Esophagus squamous epithelium (tissue), 5 donors: Measurements from ENCODE around the gene RPL12. TPM values are rescaled to one million over a fixed set of nuclear protein-coding genes. Genes with fewer than 3 reads are reported as not detected.

Experiments used
- DNase-seq: peaks from one replicate; lab custom pipeline; 2025; lab: John Stamatoyannopoulos, UW
- H3K27ac ChIP-seq, 4 donors: fragments of 200-600 bp; sonication (generic); one replicate each; pipeline ENCODE4 v1.5.1; 2016 to 2019; ENCODE audit warnings: mild to moderate bottlenecking in 1 of 4
- H3K27me3 ChIP-seq, 4 donors: fragments of 200-600 bp; sonication (generic); 1 replicate in 3 of 4; 2 replicates in 1 of 4; pipeline versions ENCODE4 v1.5.1 to v1.6.0; 2017 to 2021; ENCODE audit warnings: antibody characterized with exemption in 1 of 4
- H3K36me3 ChIP-seq, 3 donors: fragments of 200-600 bp; sonication (generic); one replicate each; pipeline ENCODE4 v1.5.1; 2016 to 2019
- H3K4me1 ChIP-seq, 3 donors: fragments of 200-600 bp; sonication (generic); one replicate each; pipeline ENCODE4 v1.5.1; 2017 to 2019
- H3K4me3 ChIP-seq, 4 donors: fragments of 200-600 bp; sonication (generic); 1 replicate in 3 of 4; 2 replicates in 1 of 4; pipeline ENCODE4 v1.5.1; 2016 to 2019; ENCODE audit warnings: mild to moderate bottlenecking in 2 of 4, moderate library complexity in 1 of 4
- H3K9me3 ChIP-seq, 3 donors: fragments of 200-600 bp; sonication (generic); one replicate each; pipeline ENCODE4 v1.5.1; 2016 to 2019
- CTCF ChIP-seq, 6 experiments: fragments of 450-650 bp in 4 of 6; fragments of 200-600 bp in 2 of 6; sonication (generic) in 2 of 6; IDR thresholded peaks; one replicate each; pipeline ENCODE4 v1.5.1; 2016 to 2019; ENCODE audit warnings: antibody characterized with exemption in 6 of 6, mild to moderate bottlenecking in 4 of 6, moderate library complexity in 4 of 6
- POLR2A ChIP-seq, 4 donors: fragments of 450-650 bp; IDR thresholded peaks; one replicate each; pipeline ENCODE4 v1.6.1; 2017; ENCODE audit warnings: antibody characterized with exemption in 4 of 4, mild to moderate bottlenecking in 4 of 4, moderate library complexity in 3 of 4
- WGBS, 2 donors: methylation state at CpG; one replicate each; pipeline ENCODE4 v1.1.5; 2018; 5-methylcytosine and 5-hydroxymethylcytosine counted together
- intact Hi-C: fragments of 100-400 bp; cut with DNase I; formaldehyde crosslinking; loops from one replicate; pipeline ENCODE4 v1.15.0; 2022
- total RNA-seq, 4 donors: library from RNA; depleted of rRNA; stranded (reverse); fragments of >200 nt; gene quantifications; one replicate each; pipeline ENCODE4 v1.1.0, GENCODE V29; 2016
- donor health status: DM: yes; HTN: yes; CAD: no.

The RPL12 gene
- 1,000 to 10,000 TPM; 1,192 to 3,474 (median 2,165) TPM for total RNA-seq

- H3K27me3 ChIP-seq, result no peaks in the 10 kb centered on the region
- peak within 1 kb of the TSS; percentile 88 to 94 (median 91) for H3K4me3 ChIP-seq
- 0% methylated on average over 40 of the region's 71 CpGs; no CpG with 5 or more reads in 1 of the 2 donors for WGBS, 2 donors
- TF ChIP-seq CTCF (IDR thresholded peaks at IDR 0.05) (peak in 1 of 6 experiments; percentile 13), POLR2A (IDR thresholded peaks at IDR 0.05) (peak; percentile 77 to 100 (median 98))
- H3K9me3 ChIP-seq, result peaks cover 0 to 4% (median 0%) of the 10 kb centered on the region in 3 donors
- peaks cover 25 to 66% (median 32%) of the 10 kb centered on the region in 3 donors for H3K36me3 ChIP-seq
- peak; percentile 81 for DNase-seq
- peak within 1 kb of the TSS; percentile 93 to 98 (median 96) for H3K27ac ChIP-seq
- H3K4me1 ChIP-seq, result peaks cover 15 to 68% (median 36%) of the 10 kb centered on the region in 3 donors
- intact Hi-C loops, result no loop called here
These were observed at the start of gene RPL12, which contains the start of gene LRSAM1 for GRCh38 chr9:127450830-127451607. Gene RPL12 (minus strand): TSS chr9:127451406. CDS start chr9:127451317, 89 bp downstream. Gene LRSAM1 (plus strand): TSS chr9:127451510. CDS start chr9:127454528, 3,018 bp downstream.

GRCh38 chr9:127500862-127501261, 49.7 kb upstream of the RPL12 start:
- Histone ChIP-seq H3K4me3 (no peak overlapping the region), H3K36me3 (peaks cover 38 to 100% (median 40%) of the 10 kb centered on the region in 3 donors)
- TF ChIP-seq POLR2A (IDR thresholded peaks at IDR 0.05), result no peak
- TF ChIP-seq CTCF (IDR thresholded peaks at IDR 0.05), result no peak

GRCh38 chr9:127500399-127500798, 49.2 kb upstream of the RPL12 start:
- WGBS, 2 donors, result 56% methylated on average over 1 of the region's 6 CpGs; no CpG with 5 or more reads in 1 of the 2 donors
- Histone ChIP-seq H3K4me1 (peaks cover 14 to 61% (median 21%) of the 10 kb centered on the region in 3 donors), H3K36me3 (peaks cover 38 to 100% (median 38%) of the 10 kb centered on the region in 3 donors), H3K9me3 (no peaks in the 10 kb centered on the region), H3K27ac (no peak overlapping the region), H3K4me3 (no peak overlapping the region), H3K27me3 (no peaks in the 10 kb centered on the region)
- TF ChIP-seq POLR2A (IDR thresholded peaks at IDR 0.05), result no peak
- DNase-seq, result no peak
- intact Hi-C loops, result loop anchor here (10.0 kb wide), 1 partner anchor 224 kb away; no protein-coding TSS in a partner anchor

More at GRCh38 chr9:127500862-127501261, 49.7 kb upstream of the RPL12 start:
- H3K27ac ChIP-seq, result no peak overlapping the region
- DNase-seq, result no peak
- H3K9me3 ChIP-seq, result no peaks in the 10 kb centered on the region
- intact Hi-C loops, result loop anchor here (10.0 kb wide), 1 partner anchor 224 kb away; no protein-coding TSS in a partner anchor
- H3K4me1 ChIP-seq, result peaks cover 16 to 61% (median 21%) of the 10 kb centered on the region in 3 donors
- H3K27me3 ChIP-seq, result no peaks in the 10 kb centered on the region
- 78 to 80% methylated on average over 5 to 8 of the region's 9 CpGs for WGBS, 2 donors

GRCh38 chr9:127498298-127498697, 47.1 kb upstream of the RPL12 start:
- DNase-seq, result no peak
- Histone ChIP-seq H3K36me3 (peaks cover 27 to 99% (median 29%) of the 10 kb centered on the region in 3 donors), H3K27me3 (no peaks in the 10 kb centered on the region), H3K4me1 (peaks cover 12 to 60% (median 22%) of the 10 kb centered on the region in 3 donors), H3K27ac (peak overlapping the region in 2 of 4 donors; percentile 9 to 17), H3K4me3 (no peak overlapping the region), H3K9me3 (no peaks in the 10 kb centered on the region)
- TF ChIP-seq CTCF (IDR thresholded peaks at IDR 0.05) (no peak), POLR2A (IDR thresholded peaks at IDR 0.05) (no peak)
- intact Hi-C loops, result no loop called here
- 47 to 56% methylated on average over 2 of the region's 5 CpGs for WGBS, 2 donors

GRCh38 chr9:127497656-127498290, 46.6 kb upstream of the RPL12 start:
- 82 to 90% methylated on average over 3 to 12 of the region's 13 CpGs for WGBS, 2 donors
- no peaks in the 10 kb centered on the region for H3K27me3 ChIP-seq
- H3K27ac ChIP-seq, result peak overlapping the region in 2 of 4 donors; percentile 9 to 17
- intact Hi-C loops, result no loop called here
- no peaks in the 10 kb centered on the region for H3K9me3 ChIP-seq
- H3K4me1 ChIP-seq, result peaks cover 12 to 60% (median 22%) of the 10 kb centered on the region in 3 donors
- TF ChIP-seq POLR2A (IDR thresholded peaks at IDR 0.05), result no peak
- TF ChIP-seq CTCF (IDR thresholded peaks at IDR 0.05), result no peak
- no peak overlapping the region for H3K4me3 ChIP-seq
- DNase-seq, result no peak
- peaks cover 27 to 99% (median 29%) of the 10 kb centered on the region in 3 donors for H3K36me3 ChIP-seq
